ENCODE measurements around the gene AP3B1. TPM values are rescaled to one million over a fixed set of nuclear protein-coding genes. Genes with fewer than 3 reads are reported as not detected.

AP3B1 gene
- total and polyA plus RNA-seq, 12 donors: 22.0 to 59.1 (median 34.3) TPM

GRCh38 chr5:78280261-78280660 is 14.2 kb downstream of the AP3B1 start:
- Histone ChIP-seq H3K4me1 (replicated peaks in 1 of 2) (peaks cover 0 to 6% of the 10 kb centered on the region in 2 donors), H3K27ac (no peak overlapping the region), H3K27me3 (no peaks in the 10 kb centered on the region), H3K4me3 (no peak overlapping the region), H3K36me3 (replicated peaks in 1 of 2) (no peaks in the 10 kb centered on the region), H3K9me3 (replicated peaks in 1 of 3) (no peaks in the 10 kb centered on the region)
- TF ChIP-seq CTCF (IDR thresholded peaks at IDR 0.05) (no peak), POLR2A (IDR thresholded peaks at IDR 0.05) (no peak)
- intact Hi-C loops (cut with DNase I): no loop called here
- DNase-seq: no peak
- WGBS, 4 donors: 29 to 44% (median 38%) methylated on average over 2 of the region's 2 CpGs

DNA sequence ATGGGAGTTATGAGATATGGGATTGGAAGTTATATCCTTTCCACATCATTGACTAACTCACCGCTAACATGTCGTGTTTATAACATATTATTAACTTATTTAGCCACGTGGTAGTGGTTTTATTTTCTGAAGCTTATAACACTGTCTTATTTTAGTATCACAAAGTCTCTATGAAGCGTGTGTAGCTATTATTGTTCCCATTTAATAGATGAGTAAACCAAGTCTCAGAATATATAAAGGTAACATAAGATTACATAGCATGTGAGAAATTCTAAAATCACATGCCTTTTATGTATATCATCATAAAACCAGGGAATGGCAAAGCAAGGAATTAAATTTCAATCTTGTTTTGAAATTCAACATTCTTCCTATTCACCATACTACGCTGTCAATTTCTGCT is 15.3 kb downstream of the AP3B1 start:
- no peak overlapping the region for H3K4me3 ChIP-seq
- H3K27me3 ChIP-seq: no peaks in the 10 kb centered on the region
- H3K9me3 ChIP-seq (replicated peaks in 1 of 3): no peaks in the 10 kb centered on the region
- H3K4me1 ChIP-seq (replicated peaks in 1 of 2): peaks cover 0 to 6% of the 10 kb centered on the region in 2 donors
- intact Hi-C loops (cut with DNase I): no loop called here
- no peak for TF ChIP-seq CTCF (IDR thresholded peaks at IDR 0.05)
- no peak for TF ChIP-seq POLR2A (IDR thresholded peaks at IDR 0.05)
- 96 to 99% (median 97%) methylated on average over 5 of the region's 5 CpGs for WGBS, 4 donors
- H3K27ac ChIP-seq: no peak overlapping the region
- no peaks in the 10 kb centered on the region for H3K36me3 ChIP-seq (replicated peaks in 1 of 2)
- no peak for DNase-seq

GRCh38 chr5:78277715-78278114 is 16.8 kb downstream of the AP3B1 start:
- TF ChIP-seq CTCF (IDR thresholded peaks at IDR 0.05): no peak
- TF ChIP-seq POLR2A (IDR thresholded peaks at IDR 0.05): no peak
- Histone ChIP-seq H3K4me1 (replicated peaks in 1 of 2) (peaks cover 0 to 16% of the 10 kb centered on the region in 2 donors), H3K4me3 (no peak overlapping the region), H3K27me3 (no peaks in the 10 kb centered on the region), H3K36me3 (replicated peaks in 1 of 2) (no peaks in the 10 kb centered on the region), H3K9me3 (replicated peaks in 1 of 3) (no peaks in the 10 kb centered on the region), H3K27ac (no peak overlapping the region)
- WGBS, 4 donors: 94 to 97% (median 96%) methylated on average over 1 of the region's 1 CpG
- no peak for DNase-seq
- intact Hi-C loops (cut with DNase I): no loop called here

- H3K4me1 ChIP-seq (replicated peaks in 1 of 2): peaks cover 0 to 16% of the 10 kb centered on the region in 2 donors
- no peak overlapping the region for H3K4me3 ChIP-seq
- DNase-seq: no peak
- H3K9me3 ChIP-seq (replicated peaks in 1 of 3): no peaks in the 10 kb centered on the region
- H3K27ac ChIP-seq: no peak overlapping the region
- H3K27me3 ChIP-seq: no peaks in the 10 kb centered on the region
- TF ChIP-seq CTCF (IDR thresholded peaks at IDR 0.05) (no peak), POLR2A (IDR thresholded peaks at IDR 0.05) (no peak)
- H3K36me3 ChIP-seq (replicated peaks in 1 of 2): no peaks in the 10 kb centered on the region
- intact Hi-C loops (cut with DNase I): no loop called here
Observed at GRCh38 chr5:78275998-78276543, 18.4 kb downstream of the AP3B1 start.
